Astrocyte of the hippocampus (primary cell): ENCODE results near the gene PTPDC1.

Experiments used
- DNase-seq: peaks from one replicate; pipeline ENCODE4 v3.0.0; 2011; ENCODE audit warnings: low read depth, low spot score

The PTPDC1 gene

DNA sequence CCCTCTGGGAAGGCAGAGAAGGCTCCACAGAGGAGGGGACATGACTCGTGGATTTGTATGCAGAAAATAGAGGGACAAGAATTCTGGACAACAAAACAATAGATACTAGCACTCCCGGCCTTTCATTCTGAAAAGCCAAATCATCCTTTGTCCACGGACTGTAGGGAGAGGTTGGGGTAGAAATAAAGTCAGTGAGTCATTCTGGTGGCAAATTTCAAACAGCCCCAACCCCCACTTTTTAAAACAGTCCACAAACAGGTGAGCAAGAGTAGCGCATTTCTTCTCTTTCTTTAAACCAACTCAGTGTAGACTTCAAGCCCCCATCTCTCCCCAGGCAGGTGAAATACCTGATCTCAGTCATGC, 56.1 kb downstream of the PTPDC1 start:
- DNase-seq: no peak

DNA sequence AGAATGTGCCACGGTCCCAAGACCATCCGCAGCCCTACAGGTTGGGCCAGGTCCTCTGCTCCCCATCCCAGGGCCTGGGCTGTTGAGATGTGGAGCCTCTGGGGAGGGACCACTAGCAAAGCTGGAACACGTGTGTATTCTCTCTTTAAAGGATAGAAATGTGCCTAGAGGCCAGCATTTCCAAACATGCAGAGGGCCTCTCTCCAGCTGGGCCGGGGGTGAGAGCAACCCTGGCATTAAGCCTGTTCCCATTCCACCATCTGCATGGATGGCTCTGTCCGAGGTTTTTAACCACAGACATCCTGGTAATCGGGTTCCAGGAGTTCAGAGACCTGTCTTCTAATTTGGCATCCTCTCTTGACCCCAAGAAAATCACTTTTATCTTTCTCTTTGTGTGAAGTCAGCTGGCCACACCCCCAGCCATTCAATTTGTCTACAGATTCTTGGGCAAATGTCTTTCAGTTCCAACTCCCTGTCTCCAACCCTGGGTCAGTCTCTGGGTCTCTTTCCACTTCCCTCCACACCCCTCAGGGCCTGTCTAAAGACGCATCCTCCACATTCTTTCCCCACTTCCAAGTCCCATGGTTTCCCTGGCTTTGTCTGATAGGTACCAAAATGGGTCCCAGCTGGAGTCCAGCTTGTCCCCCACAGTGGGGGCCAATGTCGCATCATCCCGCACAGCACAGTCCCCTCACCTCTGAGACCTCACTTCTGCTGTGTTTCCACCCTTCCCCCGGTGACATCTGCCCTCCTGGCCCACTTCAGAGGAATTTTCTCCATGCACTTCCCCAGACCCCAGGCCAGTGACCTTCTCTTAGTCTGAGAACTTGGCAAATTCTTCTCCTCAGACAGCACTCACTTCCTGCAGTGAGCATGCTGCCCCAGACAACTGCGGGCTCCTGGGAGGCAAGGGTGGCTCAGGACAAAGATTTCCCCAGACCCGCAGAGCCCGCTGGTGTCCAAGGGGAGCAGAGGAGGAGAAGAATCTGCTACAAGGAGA, 56.8 kb downstream of the PTPDC1 start:
- peak; percentile 64 for DNase-seq

DNA sequence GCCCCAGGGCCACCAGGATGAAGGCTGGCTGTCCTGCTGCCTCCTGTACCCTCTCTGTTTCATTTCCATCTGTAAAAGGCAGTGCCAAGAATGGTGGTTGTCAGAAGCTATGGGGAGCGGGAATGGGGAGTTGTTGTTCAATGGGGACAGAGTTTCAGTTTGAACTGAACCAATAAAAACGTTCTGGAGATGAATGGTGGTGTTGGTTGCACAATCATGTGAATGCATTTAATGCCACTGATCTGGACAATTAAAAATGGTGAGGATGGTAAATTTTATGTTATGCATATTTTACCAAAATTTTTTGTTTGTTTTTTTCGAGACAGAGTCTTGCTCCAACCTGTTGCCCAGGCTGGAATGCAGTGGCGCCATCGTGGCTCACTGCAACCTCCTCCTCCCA, 58.1 kb downstream of the PTPDC1 start:
- DNase-seq: no peak

DNA sequence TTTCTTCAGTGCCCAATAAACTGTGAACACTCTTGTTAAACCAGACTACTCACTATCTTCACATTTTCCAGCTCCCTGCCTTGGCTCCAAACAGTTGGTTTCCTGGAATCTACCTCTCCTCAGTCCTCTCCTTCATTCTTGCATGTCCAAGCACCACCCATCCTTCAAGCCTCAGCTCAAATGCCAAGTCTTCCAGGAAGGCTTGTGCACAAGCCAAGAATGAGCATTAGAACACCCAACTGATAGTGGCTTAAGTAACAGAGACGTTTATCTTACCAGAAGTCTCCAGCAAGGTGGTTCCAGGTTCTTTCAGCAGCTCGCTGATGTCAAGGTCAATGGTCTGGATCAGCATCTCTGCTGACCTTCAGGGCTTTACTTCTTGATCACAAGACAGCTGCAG, 60.1 kb downstream of the PTPDC1 start:
- DNase-seq: peak; percentile 85

DNA sequence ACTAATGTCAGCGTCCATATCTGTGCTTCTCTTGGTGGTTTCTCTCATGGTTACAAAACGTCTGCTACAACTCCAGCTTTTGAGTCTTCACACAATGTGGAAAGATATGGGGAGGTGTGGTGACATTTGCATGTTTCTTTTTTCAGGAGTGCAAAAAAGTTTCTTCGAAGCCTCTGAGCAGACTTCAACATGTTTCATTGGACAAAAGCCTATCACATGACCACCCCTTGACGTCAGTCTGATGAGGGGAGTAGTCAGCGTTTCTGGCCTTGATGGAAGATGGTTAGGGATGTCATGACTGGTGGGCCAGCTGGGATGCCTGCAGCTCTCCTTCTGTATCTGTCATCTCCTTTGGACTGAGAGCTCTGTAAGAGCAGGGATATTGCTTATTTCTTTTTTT, 61.4 kb downstream of the PTPDC1 start:
- DNase-seq: no peak

DNA sequence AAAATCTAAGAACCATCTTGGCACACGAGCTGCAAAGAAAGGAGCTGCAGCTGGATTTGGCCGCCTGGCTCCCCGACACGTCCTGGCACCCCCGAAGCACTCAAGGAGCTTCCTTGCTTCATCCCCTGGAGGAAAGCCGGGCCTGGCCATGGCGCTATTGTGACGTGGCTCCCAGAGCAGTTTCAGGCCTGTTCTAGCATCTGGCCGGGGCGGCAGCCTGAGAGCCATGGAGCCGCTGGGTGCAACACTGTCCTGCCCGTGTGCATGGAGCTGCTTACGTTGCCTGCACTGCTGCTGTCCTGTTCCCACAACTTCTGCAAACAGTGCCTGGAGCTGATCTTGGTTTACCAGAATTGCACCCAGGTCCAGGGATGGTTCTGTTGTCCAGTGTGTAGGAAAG, 63.5 kb downstream of the PTPDC1 start:
- DNase-seq: no peak

DNA sequence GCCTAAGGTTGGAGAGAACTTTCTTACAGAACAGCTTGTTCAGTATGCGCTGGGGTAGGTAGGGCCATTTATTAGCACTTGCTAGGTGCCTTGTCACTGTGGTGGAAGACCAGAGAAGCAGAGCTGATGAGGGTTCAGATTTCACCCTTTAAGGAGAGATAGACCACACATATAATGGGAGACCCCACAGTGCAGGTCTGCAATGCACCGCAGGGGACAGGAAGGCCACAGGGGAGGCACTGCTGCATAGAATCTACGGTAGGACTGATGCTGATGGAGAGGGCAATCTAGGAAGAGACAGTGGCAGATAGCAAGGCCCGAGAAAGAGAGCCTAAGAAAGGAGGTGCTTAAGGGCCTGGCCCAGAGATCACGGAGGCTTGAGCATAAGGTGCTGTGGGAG, 64.2 kb downstream of the PTPDC1 start:
- DNase-seq: no peak

DNA sequence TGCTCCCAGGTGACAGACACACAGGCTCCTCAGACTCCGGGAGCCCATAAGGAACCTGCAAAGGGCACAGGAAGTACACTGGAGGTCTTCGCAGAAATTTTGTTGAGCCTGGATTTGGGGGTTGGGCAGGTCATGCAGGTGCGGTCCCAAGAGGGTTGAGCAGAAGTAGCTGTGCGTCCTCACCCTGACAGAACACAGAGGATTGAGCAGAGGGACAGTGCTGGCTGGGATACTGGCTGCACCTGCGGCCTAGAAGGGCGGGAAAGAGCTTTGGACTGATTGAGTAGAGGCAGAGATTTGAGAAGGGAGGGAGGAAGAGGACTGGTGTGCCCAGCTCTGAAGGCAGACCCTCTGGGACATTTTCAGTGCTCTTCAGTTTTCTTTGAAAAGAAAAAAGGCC, 65.4 kb downstream of the PTPDC1 start:
- no peak for DNase-seq

DNA sequence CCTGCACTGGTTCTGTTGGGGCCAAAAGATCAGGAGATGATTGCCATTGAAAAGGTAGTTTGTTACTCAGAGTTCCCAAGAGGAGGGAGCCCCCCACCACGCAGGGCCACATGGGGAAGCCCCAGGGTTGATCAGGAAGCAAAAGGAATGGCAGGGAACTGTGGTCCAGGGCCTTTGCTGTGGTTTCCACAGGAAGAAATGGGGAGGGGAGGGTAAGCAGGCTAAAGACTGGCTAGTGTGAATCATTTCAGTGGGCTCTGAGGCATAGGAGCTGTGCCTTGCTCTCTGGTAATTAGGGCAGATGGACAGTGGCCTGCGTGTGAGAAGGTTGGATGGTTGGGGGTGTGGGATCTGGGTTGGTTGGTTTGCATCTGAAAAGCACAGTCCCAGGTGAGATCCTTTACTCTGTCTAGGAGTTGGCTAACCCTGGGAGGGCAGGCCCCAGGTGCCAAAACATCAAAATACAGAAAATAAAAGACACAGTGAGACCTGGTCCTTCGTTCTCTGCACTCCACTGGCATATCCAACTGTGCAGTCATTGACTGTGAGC, 66.1 kb downstream of the PTPDC1 start:
- peak; percentile 55 for DNase-seq

DNA sequence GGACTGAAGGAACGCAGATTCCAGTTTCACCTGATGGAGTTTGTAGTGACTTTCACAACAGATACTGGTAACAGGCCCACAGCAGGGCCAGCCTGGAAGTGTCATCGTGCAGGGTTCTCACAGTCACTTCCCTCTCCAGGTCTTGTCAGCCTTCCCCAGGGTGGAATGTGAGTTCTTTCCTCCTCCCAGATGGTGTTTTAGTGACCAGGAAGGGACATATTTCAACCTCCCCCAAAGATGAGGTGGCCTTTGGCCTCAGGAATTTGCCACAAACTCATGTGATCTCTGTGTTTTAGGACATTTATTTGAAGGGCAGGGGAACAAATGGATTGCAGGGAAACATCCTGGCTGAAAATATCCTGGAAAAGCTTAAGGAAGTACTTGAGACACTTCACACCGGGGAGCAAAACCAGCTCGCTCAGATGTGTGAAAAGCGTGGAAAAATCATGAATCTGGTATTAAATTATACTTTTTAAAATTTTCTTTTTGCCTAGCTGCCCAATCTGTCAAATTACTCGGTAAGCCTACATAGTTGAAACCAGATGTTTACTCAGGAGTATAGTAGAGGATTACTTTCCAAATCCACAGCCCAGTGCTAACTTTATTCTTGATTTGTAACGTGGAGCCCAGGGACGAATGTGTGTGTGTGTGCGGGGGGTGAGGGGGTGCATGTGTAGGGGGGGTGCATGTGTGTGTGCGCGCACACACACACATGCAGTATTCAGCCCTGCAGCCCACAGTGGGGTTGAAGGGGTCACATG, 66.8 kb downstream of the PTPDC1 start:
- DNase-seq: no peak

DNA sequence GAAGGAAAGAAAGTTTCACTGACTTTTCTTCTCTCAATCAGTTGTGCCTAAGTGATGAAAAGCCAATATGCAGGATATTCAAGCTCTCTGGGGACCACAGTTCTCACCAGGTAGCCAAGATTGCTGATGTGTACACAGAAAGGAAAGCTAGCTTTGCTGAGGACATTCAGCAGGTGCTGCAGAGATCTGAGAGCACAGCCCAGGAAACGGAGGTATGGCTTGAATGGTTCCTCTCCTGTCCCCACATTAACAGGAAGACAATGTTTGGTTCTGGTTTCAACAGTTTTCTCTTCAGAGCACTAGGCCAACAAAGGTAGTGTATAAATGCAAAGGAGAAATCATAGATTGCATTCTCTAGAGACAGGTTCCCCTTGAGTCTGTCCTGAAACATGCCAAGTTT, 69.6 kb downstream of the PTPDC1 start:
- DNase-seq: no peak

DNA sequence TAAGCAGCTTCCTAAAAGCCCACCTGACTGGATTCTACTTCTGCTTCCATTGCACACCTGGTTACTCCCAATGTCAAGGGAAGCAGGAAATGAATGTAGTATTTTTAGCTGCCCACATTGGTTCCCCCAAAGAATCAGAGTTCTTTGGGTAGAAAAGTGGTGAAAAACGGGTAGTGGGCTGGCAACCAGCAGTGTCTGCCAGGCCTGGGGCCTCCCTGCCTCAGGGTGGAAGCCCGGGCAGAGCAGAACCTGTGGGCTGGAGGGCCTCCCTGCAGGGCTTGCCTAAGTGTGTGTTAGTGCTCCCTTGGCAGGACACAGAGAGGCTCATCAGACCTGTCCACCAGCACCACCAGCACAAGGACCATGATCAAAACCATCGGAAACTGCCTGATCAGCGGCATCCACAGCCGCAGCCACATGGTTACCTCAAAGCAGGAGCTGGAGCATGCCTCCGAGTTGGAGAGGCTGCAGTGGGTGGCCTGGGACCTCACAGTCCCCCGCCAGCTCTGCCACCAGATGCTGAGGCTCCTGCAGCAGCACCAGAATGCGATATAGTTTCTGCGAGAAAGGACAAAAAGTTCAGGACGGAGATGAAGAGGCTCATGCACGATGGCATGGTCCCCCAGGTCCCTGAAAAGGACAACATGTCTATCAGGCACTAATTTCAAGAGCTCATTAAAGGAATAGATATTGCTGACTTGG, 72.2 kb downstream of the PTPDC1 start:
- no peak for DNase-seq

DNA sequence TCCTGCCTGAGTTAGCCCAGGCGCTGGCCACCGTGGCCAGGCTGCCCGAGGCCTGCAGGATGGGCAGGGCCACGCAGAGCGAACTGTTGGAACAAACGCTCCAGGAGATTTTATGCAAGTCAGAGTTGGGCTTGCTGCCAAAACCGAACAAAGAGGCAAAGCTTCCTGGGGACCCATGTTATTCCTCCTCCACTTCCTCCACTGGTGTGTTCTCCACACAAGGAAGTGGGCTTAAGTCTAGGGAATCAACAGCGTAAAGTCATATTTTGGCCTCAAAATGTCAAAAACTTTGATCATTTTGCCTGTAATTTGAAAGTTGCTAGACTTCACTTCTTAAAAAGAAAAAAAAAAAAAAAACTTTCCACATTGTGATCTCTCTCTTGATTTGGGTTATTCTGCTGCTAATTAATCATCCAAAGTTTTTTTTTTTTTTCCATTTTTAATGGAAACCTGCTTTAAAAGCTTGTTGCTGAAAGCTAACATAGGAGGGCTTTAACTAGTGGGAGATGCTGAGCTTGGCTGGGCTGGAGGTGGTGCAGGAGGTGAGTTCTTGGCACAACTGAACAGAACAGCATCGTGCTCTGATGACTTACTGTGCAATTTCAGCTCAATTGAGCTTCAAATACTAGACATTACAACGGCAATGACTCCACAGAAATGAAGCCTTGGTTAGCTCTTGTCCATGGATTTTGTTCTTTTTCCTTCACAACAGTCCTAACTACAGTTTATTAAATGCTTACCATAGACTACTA, 73.0 kb downstream of the PTPDC1 start:
- peak; percentile 91 for DNase-seq
